Prostate gland (tissue), 2 donors: Measurements from ENCODE around the gene ADAMTS3.

Source experiments
- CTCF ChIP-seq, 4 experiments: fragments of 200-600 bp in 2 of 4; fragments of 450-650 bp in 2 of 4; sonication (generic) in 2 of 4; IDR thresholded peaks; 1 replicate in 3 of 4; 2 replicates in 1 of 4; pipeline ENCODE4 v1.5.1; 2016 to 2019; ENCODE audit warnings: antibody characterized with exemption in 4 of 4, mild to moderate bottlenecking in 2 of 4, moderate library complexity in 2 of 4
- POLR2A ChIP-seq: fragments of 450-650 bp; IDR thresholded peaks from one replicate; pipeline ENCODE4 v1.6.1; 2016; ENCODE audit warnings: antibody characterized with exemption, mild to moderate bottlenecking

GRCh38 chr4:72378901-72379300, 190.1 kb downstream of the ADAMTS3 start:
- TF ChIP-seq CTCF (IDR thresholded peaks at IDR 0.05) (no peak), POLR2A (no peak)
